GM12873 (cell line): ENCODE data around the gene FIZ1.
A peak's percentile ranks its signal among the peaks of the same experiment; 100 is the strongest.

Experiments
- CTCF ChIP-seq: IDR thresholded peaks from 2 replicates; pipeline ENCODE4 v1.5.1; 2012; ENCODE audit warnings: low read depth, mild to moderate bottlenecking, moderate library complexity, low read length, control low read depth; ENCODE audit not compliant: insufficient read depth; ENCODE audit errors: missing control alignments

The FIZ1 gene

GRCh38 chr19:55632463-55632834, 33.1 kb upstream of the FIZ1 start:
- peak; percentile 78 for TF ChIP-seq CTCF

- TF ChIP-seq CTCF, result no peak
These were observed 27.0 kb upstream of the FIZ1 start for GRCh38 chr19:55626350-55626749.

GRCh38 chr19:55625004-55625326, 25.6 kb upstream of the FIZ1 start:
- TF ChIP-seq CTCF, result no peak

- no peak for TF ChIP-seq CTCF
These were observed 25.0 kb upstream of the FIZ1 start, which contains the start of gene ZNF784 for GRCh38 chr19:55624109-55625003. Gene ZNF784, minus strand, starts transcription at chr19:55624566. Its CDS starts 5 bp downstream, at chr19:55624561.

GRCh38 chr19:55623561-55623960, 24.2 kb upstream of the FIZ1 start:
- TF ChIP-seq CTCF, result no peak

- TF ChIP-seq CTCF, result no peak
These were observed 23.8 kb upstream of the FIZ1 start for GRCh38 chr19:55623130-55623529.

- no peak for TF ChIP-seq CTCF
These were observed 23.1 kb upstream of the FIZ1 start for GRCh38 chr19:55622242-55622969.
